Mesothelial cell of epicardium (in vitro differentiated cells): ENCODE data around the gene RPL9. TPM values are rescaled to one million over a fixed set of nuclear protein-coding genes. Genes with fewer than 3 reads are reported as not detected.
"Not testable (repeated sequence)": the region's sequence is repeated elsewhere in the genome, so short reads cannot be mapped to it uniquely, and the experiment has no call there.

Experiments
- DNase-seq, 2 experiments: peaks; one replicate each; pipeline ENCODE4 v3.0.0; 2021; ENCODE audit warnings: low spot score in 2 of 2; ENCODE audit not compliant: unreplicated experiment in 2 of 2
- H3K27ac Mint-ChIP-seq: 2 replicates; pipeline ENCODE4 v1.8.0; 2021; ENCODE audit warnings: mixed read lengths
- H3K27me3 Mint-ChIP-seq: 2 replicates; pipeline ENCODE4 v1.8.0; 2021; ENCODE audit warnings: low read depth, mixed read lengths
- H3K36me3 Mint-ChIP-seq: 2 replicates; pipeline ENCODE4 v1.8.0; 2021; ENCODE audit warnings: mixed read lengths
- H3K4me1 Mint-ChIP-seq: 2 replicates; pipeline ENCODE4 v1.8.0; 2021; ENCODE audit warnings: mixed read lengths
- H3K4me3 Mint-ChIP-seq: 2 replicates; pipeline ENCODE4 v1.8.0; 2021; ENCODE audit warnings: mild to moderate bottlenecking, moderate library complexity, mixed read lengths
- H3K9me3 Mint-ChIP-seq: 2 replicates; pipeline ENCODE4 v1.8.0; 2021; ENCODE audit warnings: mixed read lengths
- total RNA-seq: library from RNA; stranded (reverse); gene quantifications from 3 replicates; pipeline ENCODE4 v1.2.1, GENCODE V29; 2021
- TF ChIP-seq, protein P1 (sequence below): fragments of 200-600 bp; sonication (generic); IDR thresholded peaks from one replicate; pipeline ENCODE4 v1.5.0; 2021; ENCODE audit warnings: antibody characterized with exemption; ENCODE audit not compliant: unreplicated experiment

The RPL9 gene
- total RNA-seq, 1 donor from 2014 or later: 1,647 TPM

DNA sequence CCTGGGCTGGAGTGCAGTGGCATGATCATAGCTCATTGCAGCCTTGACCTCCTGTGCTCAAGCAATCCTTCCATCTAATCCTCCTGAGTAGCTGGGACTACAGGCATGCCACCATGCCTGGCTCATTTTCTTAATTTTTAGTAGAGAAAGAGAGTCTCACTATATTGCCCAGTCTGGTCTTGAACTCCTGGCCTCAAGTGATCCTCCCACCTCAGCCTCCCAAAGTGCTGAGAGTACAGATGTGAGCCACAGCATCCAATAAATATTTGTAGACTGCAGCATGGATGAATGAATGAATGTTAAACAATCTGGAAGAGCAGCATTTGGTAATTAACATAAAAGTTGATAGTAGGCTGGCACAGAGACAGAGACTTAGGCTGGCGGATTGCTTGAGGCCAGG is 32.0 kb downstream of the RPL9 start:
- peaks cover 2% of the 10 kb centered on the region for H3K27me3 Mint-ChIP-seq
- no peak for DNase-seq
- TF ChIP-seq, protein P1, sequence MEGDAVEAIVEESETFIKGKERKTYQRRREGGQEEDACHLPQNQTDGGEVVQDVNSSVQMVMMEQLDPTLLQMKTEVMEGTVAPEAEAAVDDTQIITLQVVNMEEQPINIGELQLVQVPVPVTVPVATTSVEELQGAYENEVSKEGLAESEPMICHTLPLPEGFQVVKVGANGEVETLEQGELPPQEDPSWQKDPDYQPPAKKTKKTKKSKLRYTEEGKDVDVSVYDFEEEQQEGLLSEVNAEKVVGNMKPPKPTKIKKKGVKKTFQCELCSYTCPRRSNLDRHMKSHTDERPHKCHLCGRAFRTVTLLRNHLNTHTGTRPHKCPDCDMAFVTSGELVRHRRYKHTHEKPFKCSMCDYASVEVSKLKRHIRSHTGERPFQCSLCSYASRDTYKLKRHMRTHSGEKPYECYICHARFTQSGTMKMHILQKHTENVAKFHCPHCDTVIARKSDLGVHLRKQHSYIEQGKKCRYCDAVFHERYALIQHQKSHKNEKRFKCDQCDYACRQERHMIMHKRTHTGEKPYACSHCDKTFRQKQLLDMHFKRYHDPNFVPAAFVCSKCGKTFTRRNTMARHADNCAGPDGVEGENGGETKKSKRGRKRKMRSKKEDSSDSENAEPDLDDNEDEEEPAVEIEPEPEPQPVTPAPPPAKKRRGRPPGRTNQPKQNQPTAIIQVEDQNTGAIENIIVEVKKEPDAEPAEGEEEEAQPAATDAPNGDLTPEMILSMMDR: no peak
- H3K36me3 Mint-ChIP-seq: no peaks in the 10 kb centered on the region
- H3K4me1 Mint-ChIP-seq: peaks cover 7% of the 10 kb centered on the region
- no peak overlapping the region for H3K27ac Mint-ChIP-seq
- no peaks in the 10 kb centered on the region for H3K9me3 Mint-ChIP-seq
- H3K4me3 Mint-ChIP-seq: no peak overlapping the region

DNA sequence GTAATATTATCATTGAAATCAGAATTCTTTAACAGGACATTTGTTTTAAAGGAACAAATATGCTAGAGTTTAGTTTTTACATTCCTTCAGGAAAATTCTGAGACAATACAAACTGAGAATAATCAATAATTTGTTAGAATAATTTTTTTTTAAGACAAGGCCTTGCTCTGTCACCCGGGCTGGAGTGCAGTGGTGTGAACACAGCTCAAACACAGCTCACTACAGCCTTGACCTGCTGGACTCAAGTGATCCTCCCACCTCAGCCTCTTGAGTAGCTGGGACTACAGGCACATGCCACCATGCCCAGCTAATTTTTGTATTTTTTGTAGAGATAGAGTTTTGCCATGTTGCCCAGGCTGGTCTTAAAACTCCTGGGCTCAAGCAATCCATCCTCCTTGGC is 33.4 kb downstream of the RPL9 start:
- not testable (repeated sequence) for H3K9me3 Mint-ChIP-seq, H3K36me3 Mint-ChIP-seq, DNase-seq, H3K4me3 Mint-ChIP-seq, H3K4me1 Mint-ChIP-seq, H3K27me3 Mint-ChIP-seq, H3K27ac Mint-ChIP-seq

DNA sequence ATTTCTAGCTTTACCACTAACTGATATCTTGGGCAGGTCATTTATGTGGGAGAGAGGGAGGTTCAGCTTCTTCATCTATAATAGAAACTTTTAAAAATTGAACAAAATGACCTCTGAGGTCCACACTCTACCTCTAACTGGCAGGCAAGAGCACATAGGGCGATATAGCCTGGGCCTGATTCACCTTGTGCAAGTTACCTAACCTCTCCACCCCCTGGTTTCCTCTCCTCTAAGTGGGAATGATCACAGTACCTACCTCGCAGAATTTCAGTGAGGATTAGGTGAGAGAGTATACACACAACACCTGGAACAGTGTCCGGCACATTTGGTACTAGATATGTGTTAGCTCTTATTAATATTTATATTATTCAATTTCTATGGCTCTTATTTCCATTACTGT is 36.5 kb downstream of the RPL9 start:
- DNase-seq: no peak
- TF ChIP-seq, protein P1: no peak
- Mint-ChIP-seq H3K4me3 (no peak overlapping the region), H3K9me3 (no peaks in the 10 kb centered on the region), H3K36me3 (no peaks in the 10 kb centered on the region), H3K27ac (no peak overlapping the region), H3K27me3 (peaks cover 2% of the 10 kb centered on the region), H3K4me1 (no peaks in the 10 kb centered on the region)

DNA sequence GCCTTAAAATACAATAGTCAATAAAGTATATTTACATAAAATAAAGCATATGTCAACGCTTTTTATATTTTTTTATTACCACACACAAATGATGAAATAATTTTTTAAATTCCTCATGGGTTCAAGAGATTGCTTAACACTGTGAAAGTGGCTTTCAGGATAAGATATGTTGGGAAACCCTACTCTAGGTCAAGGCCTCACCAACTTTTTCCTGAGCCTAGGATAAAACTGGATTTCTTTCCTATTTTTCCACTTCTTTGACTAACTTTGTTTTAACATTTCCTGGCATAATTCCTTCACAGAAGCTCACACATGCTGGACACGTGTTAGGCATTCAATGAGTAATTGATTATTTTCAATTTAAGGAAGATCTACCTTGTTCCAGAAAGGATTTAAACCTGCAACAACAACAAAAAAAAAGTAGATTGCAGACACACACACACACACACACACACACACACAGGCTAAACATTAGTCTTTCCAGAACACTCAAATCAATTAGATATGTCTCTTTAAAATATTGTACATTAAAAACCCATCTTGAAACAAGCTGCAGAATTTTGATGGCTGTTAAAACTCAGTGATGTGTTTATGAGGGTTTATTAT is 42.9 kb downstream of the RPL9 start:
- Mint-ChIP-seq H3K4me1 (no peaks in the 10 kb centered on the region), H3K27ac (no peak overlapping the region), H3K36me3 (no peaks in the 10 kb centered on the region), H3K4me3 (no peak overlapping the region), H3K9me3 (no peaks in the 10 kb centered on the region), H3K27me3 (no peaks in the 10 kb centered on the region)
- TF ChIP-seq, protein P1: no peak
- DNase-seq: no peak

DNA sequence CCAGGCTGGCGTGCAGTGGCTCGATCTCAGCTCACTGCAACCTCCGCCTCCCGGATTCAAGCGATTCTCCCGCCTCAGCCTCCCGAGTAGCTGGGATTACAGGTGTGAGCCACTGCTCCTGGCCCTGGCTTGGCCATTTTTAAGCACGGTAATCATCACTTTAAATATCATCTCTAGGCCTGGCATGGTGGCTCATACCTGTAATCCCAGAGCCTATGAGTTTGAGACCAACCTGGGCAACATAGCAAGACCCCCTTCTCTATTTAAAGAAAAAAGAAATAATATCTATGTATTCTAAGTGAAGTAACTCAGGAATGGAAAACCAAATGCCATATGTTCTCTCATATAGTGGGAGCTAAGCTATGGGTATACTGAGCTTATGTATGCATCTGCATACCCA is 47.2 kb downstream of the RPL9 start:
- not testable (repeated sequence) for H3K27me3 Mint-ChIP-seq, H3K9me3 Mint-ChIP-seq, DNase-seq, H3K36me3 Mint-ChIP-seq, H3K4me1 Mint-ChIP-seq, H3K27ac Mint-ChIP-seq, H3K4me3 Mint-ChIP-seq

DNA sequence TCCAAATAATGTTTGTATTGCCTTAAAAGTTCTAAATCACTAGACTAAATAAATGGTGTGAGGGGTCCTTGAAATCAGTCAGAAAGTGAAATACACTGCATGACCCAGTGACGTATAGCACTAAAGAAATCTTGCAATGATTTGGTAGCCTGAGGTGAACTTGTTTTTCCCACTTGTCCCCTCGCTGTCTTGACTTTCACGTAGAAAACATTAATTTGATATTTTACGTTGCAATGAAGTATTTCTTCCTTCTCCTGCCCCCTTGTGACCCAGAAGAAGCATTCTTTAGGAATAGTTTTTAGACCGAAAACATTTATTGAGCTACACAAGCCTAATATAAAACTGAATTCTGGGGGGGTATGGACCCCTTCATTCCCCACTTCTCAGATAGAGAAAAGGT is 48.3 kb downstream of the RPL9 start:
- H3K27ac Mint-ChIP-seq: no peak overlapping the region

DNA sequence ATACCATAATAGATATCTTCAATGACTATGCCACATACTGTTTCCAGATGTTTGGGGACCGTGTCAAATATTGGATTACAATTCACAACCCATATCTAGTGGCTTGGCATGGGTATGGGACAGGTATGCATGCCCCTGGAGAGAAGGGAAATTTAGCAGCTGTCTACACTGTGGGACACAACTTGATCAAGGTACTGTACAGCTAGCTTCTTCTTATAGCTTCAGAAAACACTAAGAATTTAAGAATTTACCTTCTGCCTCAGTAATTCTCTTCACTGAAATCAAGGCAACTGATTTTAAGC is 51.2 kb downstream of the RPL9 start:
- H3K27me3 Mint-ChIP-seq: no peaks in the 10 kb centered on the region
- H3K4me3 Mint-ChIP-seq: no peak overlapping the region
- TF ChIP-seq, protein P1: no peak
- H3K9me3 Mint-ChIP-seq: no peaks in the 10 kb centered on the region
- H3K4me1 Mint-ChIP-seq: peaks cover 3% of the 10 kb centered on the region
- no peaks in the 10 kb centered on the region for H3K36me3 Mint-ChIP-seq
- no peak for DNase-seq
- H3K27ac Mint-ChIP-seq: no peak overlapping the region

More for the DNA sequence above, 48.3 kb downstream of the RPL9 start:
- no peak for DNase-seq
- Mint-ChIP-seq H3K4me1 (peaks cover 3% of the 10 kb centered on the region), H3K4me3 (no peak overlapping the region), H3K36me3 (no peaks in the 10 kb centered on the region), H3K27me3 (no peaks in the 10 kb centered on the region), H3K9me3 (no peaks in the 10 kb centered on the region)
- TF ChIP-seq, protein P1: no peak
